NCI-H1930 (cell line): Measurements from ENCODE around the gene LAMTOR5.
"Not testable (repeated sequence)": the region's sequence is repeated elsewhere in the genome, so short reads cannot be mapped to it uniquely, and the experiment has no call there.

Experiments
- DNase-seq, 2 experiments: peaks; one replicate each; lab custom pipeline; 2025; lab: John Stamatoyannopoulos, UW

LAMTOR5 gene

GRCh38 chr1:110426854-110427253, 19.4 kb upstream of the LAMTOR5 start:
- DNase-seq = no peak

GRCh38 chr1:110425612-110426152, 18.2 kb upstream of the LAMTOR5 start:
- DNase-seq = no peak

GRCh38 chr1:110424699-110425611, 17.5 kb upstream of the LAMTOR5 start:
- DNase-seq = no peak

- no peak for DNase-seq
Observed at GRCh38 chr1:110420874-110421793, 13.6 kb upstream of the LAMTOR5 start.

GRCh38 chr1:110420023-110420662, 12.6 kb upstream of the LAMTOR5 start:
- no peak for DNase-seq

- DNase-seq = no peak
Observed at GRCh38 chr1:110418729-110419128, 11.2 kb upstream of the LAMTOR5 start.

- not testable (repeated sequence) for DNase-seq
Observed at GRCh38 chr1:110413045-110413444, 5.6 kb upstream of the LAMTOR5 start.

- peak; percentile 18 to 43 for DNase-seq
Observed at GRCh38 chr1:110412576-110412975, 5.1 kb upstream of the LAMTOR5 start.

- DNase-seq = no peak
Observed at GRCh38 chr1:110411173-110411735, 3.8 kb upstream of the LAMTOR5 start.

GRCh38 chr1:110409316-110409715, 1.8 kb upstream of the LAMTOR5 start:
- DNase-seq = no peak

- no peak for DNase-seq
Observed at GRCh38 chr1:110408488-110408887, 994 bp upstream of the LAMTOR5 start.

GRCh38 chr1:110406407-110406806, 1.1 kb downstream of the LAMTOR5 start:
- DNase-seq = not testable (repeated sequence)

GRCh38 chr1:110404401-110404800, 3.1 kb downstream of the LAMTOR5 start:
- no peak for DNase-seq

GRCh38 chr1:110403805-110404204, 3.7 kb downstream of the LAMTOR5 start:
- DNase-seq = no peak

GRCh38 chr1:110396259-110396958, 11.1 kb downstream of the LAMTOR5 start:
- DNase-seq = not testable (repeated sequence)

GRCh38 chr1:110394493-110394820, 13.0 kb downstream of the LAMTOR5 start:
- DNase-seq = no peak

GRCh38 chr1:110393691-110394492, 13.6 kb downstream of the LAMTOR5 start:
- no peak for DNase-seq

- no peak for DNase-seq
Observed at GRCh38 chr1:110393286-110393685, 14.2 kb downstream of the LAMTOR5 start.

- no peak for DNase-seq
Observed at GRCh38 chr1:110390692-110391245, 16.7 kb downstream of the LAMTOR5 start, which contains the start of gene SLC16A4. SLC16A4 (minus strand) TSS chr1:110391026; CDS start chr1:110389323, 1,703 bp downstream.

GRCh38 chr1:110390096-110390495, 17.4 kb downstream of the LAMTOR5 start:
- no peak for DNase-seq
